Fibroblast of villous mesenchyme (primary cell): ENCODE measurements around the gene COL15A1. TPM values are rescaled to one million over a fixed set of nuclear protein-coding genes. Genes with fewer than 3 reads are reported as not detected.
A peak's percentile ranks its signal among the peaks of the same experiment; 100 is the strongest.

Experiments used
- DNase-seq: peaks from one replicate; pipeline ENCODE4 v3.0.0-alpha.2; 2010; ENCODE audit warnings: low read depth
- H3K4me3 ChIP-seq: 2 replicates; pipeline ENCODE4 v1.5.1; 2011; ENCODE audit warnings: low read depth, mild to moderate bottlenecking, low read length
- CTCF ChIP-seq: IDR thresholded peaks from 2 replicates; pipeline ENCODE4 v1.5.1; 2012; ENCODE audit warnings: low read depth, mild to moderate bottlenecking, low read length; ENCODE audit not compliant: insufficient read depth
- total RNA-seq: library from RNA; depleted of rRNA; stranded (reverse); fragments of >200 nt; gene quantifications from 2 replicates; pipeline ENCODE4 v1.2.3, GENCODE V29; 2012

COL15A1 gene
- total RNA-seq, 1 donor, result 1.7 TPM

GRCh38 chr9:99025616-99026270 is 82.0 kb downstream of the COL15A1 start:
- TF ChIP-seq CTCF, result no peak
- no peak for DNase-seq
- H3K4me3 ChIP-seq, result no peak overlapping the region

- no peak for TF ChIP-seq CTCF
- H3K4me3 ChIP-seq, result no peak overlapping the region
- DNase-seq, result no peak
Observed at GRCh38 chr9:99026271-99026955, 82.7 kb downstream of the COL15A1 start.

GRCh38 chr9:99026956-99027298 is 83.2 kb downstream of the COL15A1 start:
- no peak for TF ChIP-seq CTCF
- DNase-seq, result no peak

GRCh38 chr9:99027443-99027842 is 83.7 kb downstream of the COL15A1 start:
- no peak for TF ChIP-seq CTCF
- H3K4me3 ChIP-seq, result no peak overlapping the region
- no peak for DNase-seq

More at GRCh38 chr9:99026956-99027298, 83.2 kb downstream of the COL15A1 start:
- H3K4me3 ChIP-seq, result no peak overlapping the region

- TF ChIP-seq CTCF, result no peak
- no peak for DNase-seq
- H3K4me3 ChIP-seq, result no peak overlapping the region
Observed at GRCh38 chr9:99029083-99029645, 85.5 kb downstream of the COL15A1 start.

- TF ChIP-seq CTCF, result no peak
- DNase-seq, result peak; percentile 97
- H3K4me3 ChIP-seq, result no peak overlapping the region
Observed at GRCh38 chr9:99030092-99030511, 86.4 kb downstream of the COL15A1 start.
